HepG2 (cell line): ENCODE measurements around the gene MAPRE3. TPM values are rescaled to one million over a fixed set of nuclear protein-coding genes. Genes with fewer than 3 reads are reported as not detected.

Source experiments
- ATAC-seq: fragments of 200-7000 bp; cut with Tn5 transposase; 3 replicates; pipeline ENCODE4 v1.9.1; 2020; ENCODE audit warnings: mild to moderate bottlenecking, moderate library complexity
- BruUV-seq: library from RNA; stranded (reverse); fragments of 400-500 nt; replicated peaks from 2 replicates; lab custom pipeline; 2021; lab: Mats Ljungman, UMichigan
- CTCF ChIA-PET: fragments of 300-600 bp; formaldehyde crosslinking; extraction: SDS; loops from one replicate; lab custom pipeline; 2021; ENCODE audit warnings: low total read pairs, inconsistent platforms, low intra/inter-chr PET ratio; lab: Yijun Ruan, JAX
- POLR2A ChIA-PET: fragments of 350-600 bp; sonication (Branson Sonifier 250); formaldehyde crosslinking; loops from one replicate; lab custom pipeline; 2020; ENCODE audit warnings: antibody characterized with exemption, inconsistent platforms; lab: Yijun Ruan, JAX
- DNase-seq: peaks from one replicate; pipeline ENCODE4 v3.0.0-alpha.2; 2015; ENCODE audit warnings: low spot score
- FAIRE-seq: peaks from 3 replicates; lab custom pipeline; 2011; peaks lifted over from hg19 to GRCh38; lab: Jason Lieb, UNC
- H2AFZ ChIP-seq: one replicate; pipeline ENCODE4 v1.6.1; 2011; ENCODE audit warnings: low read length, inconsistent platforms
- H3K27ac ChIP-seq: fragments of 300-600 bp; 3 replicates; pipeline ENCODE4 v1.8.0; 2011; ENCODE audit warnings: mixed run types, mild to moderate bottlenecking, mixed read lengths, low read length, inconsistent platforms; ENCODE audit not compliant: insufficient read depth; ENCODE audit errors: extremely low read length
- H3K27me3 ChIP-seq, 2 experiments: fragments of 200-600 bp in 1 of 2; 2 replicates in 1 of 2; 3 replicates in 1 of 2; pipeline versions ENCODE4 v1.6.0 to v1.8.0; 2011; ENCODE audit warnings: low read length in 2 of 2, mild to moderate bottlenecking in 2 of 2, moderate library complexity in 2 of 2, inconsistent platforms in 1 of 2; ENCODE audit not compliant: insufficient read depth in 2 of 2, control insufficient read depth in 1 of 2
- H3K36me3 ChIP-seq, 2 experiments: fragments of 200-600 bp in 1 of 2; replicated peaks in 1 of 2; 2 replicates in 1 of 2; 3 replicates in 1 of 2; pipeline versions ENCODE4 v1.5.1 to v1.8.0; 2011; ENCODE audit warnings: low read length in 2 of 2, inconsistent platforms in 1 of 2; ENCODE audit not compliant: insufficient read depth in 2 of 2, control insufficient read depth in 1 of 2
- H3K4me1 ChIP-seq: 2 replicates; pipeline ENCODE4 v1.5.1; 2012; ENCODE audit warnings: low read length, inconsistent platforms; ENCODE audit not compliant: insufficient read depth
- H3K4me2 ChIP-seq: 2 replicates; pipeline ENCODE4 v1.6.0; 2011; ENCODE audit warnings: low read depth, low read length, inconsistent platforms
- H3K4me3 ChIP-seq, 3 experiments: fragments of 200-600 bp in 1 of 3; sonication (generic), shearing (Covaris generic) in 1 of 3; replicated peaks in 1 of 3; 2 replicates each; pipeline ENCODE4 v1.5.1; 2011 to 2016; ENCODE audit warnings: low read length in 3 of 3, inconsistent platforms in 2 of 3, low read depth in 2 of 3, mild to moderate bottlenecking in 2 of 3, control low read depth in 1 of 3, mixed read lengths in 1 of 3; ENCODE audit not compliant: insufficient read depth in 1 of 3
- H3K79me2 ChIP-seq: one replicate; pipeline ENCODE4 v1.6.1; 2011; ENCODE audit warnings: low read length, inconsistent platforms; ENCODE audit not compliant: insufficient read depth
- H3K9ac ChIP-seq: 2 replicates; pipeline ENCODE4 v1.6.0; 2011; ENCODE audit warnings: mild to moderate bottlenecking, low read depth, low read length, inconsistent platforms; ENCODE audit not compliant: insufficient read depth
- H3K9me3 ChIP-seq: 2 replicates; pipeline ENCODE4 v1.5.1; 2012; ENCODE audit warnings: mild to moderate bottlenecking, low read length
- H4K20me1 ChIP-seq: 2 replicates; pipeline ENCODE4 v1.6.0; 2011; ENCODE audit warnings: inconsistent platforms, mild to moderate bottlenecking, low read length, moderate library complexity; ENCODE audit not compliant: insufficient read depth
- KLF15 ChIP-seq: sonication (generic); formaldehyde crosslinking; IDR thresholded peaks from 2 replicates; pipeline ENCODE4 v1.8.1; 2023; ENCODE audit warnings: borderline replicate concordance, mild to moderate bottlenecking, inconsistent platforms, missing genetic modification reagents, mixed read lengths
- THYN1 ChIP-seq: sonication (generic); formaldehyde crosslinking; IDR thresholded peaks from 2 replicates; pipeline ENCODE4 v1.8.1; 2023; ENCODE audit warnings: low read depth, mild to moderate bottlenecking, moderate library complexity, missing genetic modification reagents, borderline replicate concordance
- ZBTB46 ChIP-seq: sonication (generic); formaldehyde crosslinking; IDR thresholded peaks from 2 replicates; pipeline ENCODE4 v1.4.0; 2020; ENCODE audit warnings: mild to moderate bottlenecking, missing genetic modification reagents, borderline replicate concordance
- ZFP1 ChIP-seq: IDR thresholded peaks from 2 replicates; pipeline ENCODE4 v1.6.1; 2016
- WGBS: methylation state at CpG from one replicate; pipeline ENCODE4 v1.1.6; 2017; ENCODE audit warnings: low lambda C conversion rate; 5-methylcytosine and 5-hydroxymethylcytosine counted together
- in situ Hi-C: cut with HindIII; loops from 2 replicates; pipeline ENCODE4 v1.10.0; 2017; ENCODE audit warnings: low pct_unique_long_range_greater_than_20kb; ENCODE audit not compliant: extremely low pct_ligation_motif_present
- intact Hi-C: fragments of 100-400 bp; cut with micrococcal nuclease; formaldehyde crosslinking; loops from one replicate; pipeline ENCODE4 v1.10.0; 2022; ENCODE audit not compliant: unreplicated experiment
- polyA plus RNA-seq, 8 experiments: library from polyadenylated mRNA; depleted of rRNA in 3 of 8; stranded (reverse) in 7 of 8; unstranded in 1 of 8; fragments of >200 nt; fragmentation: Illumina TruSeq in 4 of 8; extraction: Trizol in 4 of 8; gene quantifications; 2 replicates each; pipeline versions ENCODE4 v1.2.1 to v1.2.3, GENCODE V29; 2011 to 2016; ENCODE audit warnings: low read depth in 4 of 8, missing spikeins in 1 of 8, mixed read lengths in 1 of 8; ENCODE audit not compliant: insufficient read depth in 1 of 8
- total RNA-seq, 5 experiments: library from RNA; depleted of rRNA; stranded (reverse); fragments of >200 nt; fragmentation: Illumina TruSeq; extraction: Trizol; gene quantifications; 2 replicates each; pipeline ENCODE4 v1.2.3, GENCODE V29; 2016; ENCODE audit warnings: low read depth in 1 of 5

MAPRE3 gene
- total and polyA plus RNA-seq, 2 of the 13 experiments (the other 11 are each of a cell fraction or from before 2014, with no cell fraction given), result 0.31 to 0.91 TPM

GRCh38 chr2:27000995-27001394, 30.6 kb downstream of the MAPRE3 start:
- no peak overlapping the region for H3K27ac ChIP-seq
- no peak overlapping the region for H3K4me2 ChIP-seq
- no peaks in the 10 kb centered on the region for H3K9me3 ChIP-seq
- H2AFZ ChIP-seq, result no peak overlapping the region
- DNase-seq (no peak), FAIRE-seq (no peak)
- 47% methylated on average over 2 of the region's 2 CpGs for WGBS
- H3K36me3 ChIP-seq, result no peaks in the 10 kb centered on the region
- H4K20me1 ChIP-seq, result no peaks in the 10 kb centered on the region
- no peaks in the 10 kb centered on the region for H3K79me2 ChIP-seq
- no peak for TF ChIP-seq ZBTB46 (CRISPR knock-in tag)
- TF ChIP-seq, all 625 proteins: peak for 0
- Histone ChIP-seq H3K4me3 (no peak overlapping the region), H3K4me1 (no peaks in the 10 kb centered on the region), H3K9ac (no peak overlapping the region), H3K27me3 (peaks cover 0 to 8% of the 10 kb centered on the region in 2 experiments; a peak in 1 of 5 replicates)
- ATAC-seq, result no peak
- POLR2A ChIA-PET, result no interaction called here
- in situ Hi-C loops (no loop called here), intact Hi-C loops (no loop called here)
- BruUV-seq, result no TSS peak
- CTCF ChIA-PET, result no interaction called here

DNA sequence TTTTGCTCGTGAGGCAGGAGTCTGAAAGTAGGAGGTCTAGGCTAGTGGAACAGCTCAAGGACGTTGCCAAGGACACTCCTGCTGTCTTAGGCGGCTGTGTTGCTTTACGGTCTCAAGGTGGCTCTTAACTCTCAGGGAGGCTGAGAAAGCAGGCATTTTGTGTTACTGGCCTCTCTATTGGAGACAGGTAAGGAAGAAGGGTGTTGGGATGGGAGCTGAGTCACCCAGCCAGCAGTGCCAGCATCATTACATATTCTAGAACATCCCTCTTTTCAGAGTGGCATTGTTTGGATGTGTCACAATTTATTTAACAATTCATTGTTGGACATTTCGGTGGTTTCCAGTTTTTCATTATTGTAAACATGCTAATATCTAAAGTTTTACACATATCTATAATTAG, 31.5 kb downstream of the MAPRE3 start:
- Histone ChIP-seq H4K20me1 (no peaks in the 10 kb centered on the region), H2AFZ (no peak overlapping the region), H3K79me2 (no peaks in the 10 kb centered on the region), H3K9me3 (no peaks in the 10 kb centered on the region), H3K4me2 (no peak overlapping the region), H3K9ac (no peak overlapping the region), H3K4me1 (peaks cover under 1% of the 10 kb centered on the region; the same call in 1 of the 2 replicates), H3K27me3 (peaks cover 0 to 7% of the 10 kb centered on the region in 2 experiments; a peak in 1 of 5 replicates), H3K4me3 (no peak overlapping the region), H3K27ac (no peak overlapping the region), H3K36me3 (no peaks in the 10 kb centered on the region)
- intact Hi-C loops (no loop called here), in situ Hi-C loops (no loop called here)
- WGBS, result 18% methylated on average over 5 of the region's 5 CpGs
- POLR2A ChIA-PET, result no interaction called here
- no peak for FAIRE-seq
- no peak for ATAC-seq
- CTCF ChIA-PET, result no interaction called here
- no TSS peak for BruUV-seq
- no peak for DNase-seq
- TF ChIP-seq KLF15, result no peak
- TF ChIP-seq ZFP1 (CRISPR knock-in tag), result no peak
- TF ChIP-seq THYN1 (CRISPR knock-in tag), result no peak
